Activated effector memory CD4-positive, alpha-beta T cell treated with Interleukin-2 at 50 U/mL for 16 hours (primary cell): ENCODE measurements around the gene NKAIN2.

ENCODE experiments used
- DNase-seq: peaks from one replicate; pipeline ENCODE4 v3.0.0-alpha.2; 2020

NKAIN2 gene

DNA sequence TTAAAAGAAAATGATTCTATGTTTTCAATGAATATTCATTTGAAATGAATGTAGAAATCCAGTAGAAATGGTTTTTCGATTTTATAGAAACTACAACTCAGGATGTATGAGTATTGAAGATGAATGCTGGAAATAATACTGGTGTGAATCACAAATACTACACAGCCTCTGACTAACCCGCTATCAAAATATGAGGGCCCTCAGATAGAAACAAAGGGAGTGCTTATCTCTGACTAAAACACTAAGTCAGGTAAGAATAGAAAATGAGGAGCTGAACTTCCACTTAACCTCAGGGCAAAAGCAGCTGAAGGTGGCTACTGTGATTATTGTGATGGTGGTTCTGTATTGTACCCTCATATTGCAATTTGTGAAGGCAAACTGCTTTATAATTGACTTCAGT, 937.7 kb downstream of the NKAIN2 start:
- DNase-seq, result no peak

DNA sequence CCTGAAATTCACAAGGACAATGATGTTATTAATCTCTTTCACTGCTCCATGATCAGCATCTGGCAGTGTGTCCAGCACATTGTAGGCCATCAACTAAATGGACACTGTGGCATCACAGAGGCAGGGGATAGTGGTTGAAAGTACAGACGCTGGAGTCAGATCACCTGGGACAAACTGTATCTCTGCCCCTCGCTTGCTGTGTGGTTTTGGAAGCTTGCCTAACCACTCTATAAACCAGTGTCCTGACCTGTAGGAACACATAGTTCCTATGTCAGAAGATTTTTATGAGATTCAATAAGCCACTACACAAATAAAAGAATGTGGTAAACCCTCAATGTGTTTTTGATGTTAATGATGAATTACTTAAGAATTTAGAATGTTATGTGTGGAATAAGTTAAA, 939.3 kb downstream of the NKAIN2 start:
- DNase-seq, result no peak

DNA sequence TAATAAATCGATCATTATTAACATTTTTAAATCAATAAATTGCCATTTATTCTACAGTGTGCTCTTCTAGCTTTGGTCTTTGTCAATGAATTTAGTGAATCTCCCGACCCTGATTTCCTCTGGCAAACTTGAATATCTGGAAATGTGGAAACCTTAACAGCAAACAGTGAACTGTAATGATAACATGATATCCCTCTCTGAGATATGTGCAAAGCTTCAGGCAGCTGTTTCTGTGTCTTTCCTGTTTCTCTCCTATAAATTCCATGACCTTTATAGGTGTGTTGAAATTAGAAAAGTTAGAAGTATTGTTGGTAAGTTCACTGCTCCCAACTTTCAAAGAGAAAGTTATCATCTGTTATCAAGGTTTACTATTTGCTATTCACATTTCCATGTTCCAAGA, 939.8 kb downstream of the NKAIN2 start:
- DNase-seq, result no peak

DNA sequence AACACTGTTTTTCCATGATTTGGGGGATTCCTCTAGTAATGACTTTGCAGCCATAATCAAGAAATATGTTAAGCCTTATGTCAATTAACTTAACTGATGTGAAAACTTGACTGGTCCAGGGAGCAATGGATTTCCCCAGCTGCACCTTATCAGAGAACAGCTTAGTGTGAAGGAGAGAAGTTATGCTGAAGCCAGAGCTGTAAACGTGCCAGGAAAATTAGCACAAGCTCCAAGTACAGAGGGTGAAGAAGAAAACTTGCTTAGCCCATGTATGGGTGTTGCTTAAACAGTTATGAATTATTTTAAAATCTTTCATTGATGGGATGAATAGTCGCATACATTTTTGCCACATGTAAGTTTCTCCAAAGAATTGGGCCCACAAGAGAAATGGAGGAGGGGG, 943.7 kb downstream of the NKAIN2 start:
- DNase-seq, result no peak

DNA sequence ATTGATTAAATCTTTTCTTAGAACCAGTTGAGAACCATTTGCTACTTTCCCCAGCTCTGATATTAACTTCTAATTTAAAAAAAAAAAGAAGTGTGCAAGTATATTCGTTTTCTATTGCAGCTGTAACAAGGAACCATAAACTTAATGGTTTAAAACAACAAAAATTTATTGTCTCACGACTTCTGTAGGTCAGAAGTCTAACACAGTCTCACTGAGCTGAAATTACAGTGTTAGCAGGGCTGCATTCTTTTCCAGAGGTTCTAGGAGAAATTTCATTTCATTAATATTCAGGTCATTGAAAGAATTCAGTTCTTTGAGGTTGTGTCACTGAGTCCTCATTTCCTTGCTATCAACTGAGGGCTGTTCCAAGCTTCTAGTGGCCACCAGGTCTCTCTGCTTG, 945.1 kb downstream of the NKAIN2 start:
- DNase-seq, result no peak

DNA sequence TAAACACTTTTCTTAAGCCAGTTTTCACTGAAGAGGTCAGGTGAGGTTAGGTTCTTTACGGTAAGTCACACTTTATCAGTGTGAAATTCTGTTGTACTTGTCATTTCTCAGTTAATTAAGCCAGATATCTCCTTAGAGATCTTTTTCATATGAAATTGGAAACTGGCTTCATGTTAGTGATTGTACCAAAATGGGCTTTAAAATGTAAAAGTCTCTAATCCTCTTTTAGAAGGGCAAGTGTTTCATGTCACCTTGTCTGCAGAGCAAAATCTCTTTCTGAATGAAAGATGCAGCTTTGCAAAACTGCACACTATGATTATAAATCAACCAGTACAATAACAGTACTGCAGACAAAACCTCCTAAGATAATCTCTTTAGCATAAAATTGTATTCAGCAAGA, 949.3 kb downstream of the NKAIN2 start:
- DNase-seq, result no peak

DNA sequence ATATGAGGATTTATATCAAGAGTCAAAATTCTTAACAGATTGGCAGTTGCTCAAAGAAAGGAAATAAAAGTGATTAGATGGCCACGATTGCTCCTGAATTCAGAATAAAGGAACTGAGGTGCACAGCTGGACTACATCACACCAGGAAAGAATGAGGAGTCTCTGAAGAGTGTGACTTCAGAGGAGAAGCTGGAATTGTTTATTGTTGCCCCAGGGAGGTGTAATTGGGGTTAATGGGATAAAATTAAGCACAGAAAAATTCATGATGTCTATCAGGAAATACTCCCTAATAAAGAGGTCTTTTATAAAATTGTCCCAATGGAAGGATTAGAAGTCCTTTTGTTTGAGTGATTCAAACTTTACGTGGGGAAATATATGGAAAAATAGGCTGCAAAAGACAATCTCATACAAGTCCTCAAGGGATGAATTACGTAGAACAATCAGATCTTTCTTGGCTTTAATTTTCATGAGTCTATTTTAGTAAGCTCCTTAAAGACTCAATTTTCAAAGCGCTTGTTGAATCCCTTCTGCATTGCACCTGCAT, 950.0 kb downstream of the NKAIN2 start:
- no peak for DNase-seq

DNA sequence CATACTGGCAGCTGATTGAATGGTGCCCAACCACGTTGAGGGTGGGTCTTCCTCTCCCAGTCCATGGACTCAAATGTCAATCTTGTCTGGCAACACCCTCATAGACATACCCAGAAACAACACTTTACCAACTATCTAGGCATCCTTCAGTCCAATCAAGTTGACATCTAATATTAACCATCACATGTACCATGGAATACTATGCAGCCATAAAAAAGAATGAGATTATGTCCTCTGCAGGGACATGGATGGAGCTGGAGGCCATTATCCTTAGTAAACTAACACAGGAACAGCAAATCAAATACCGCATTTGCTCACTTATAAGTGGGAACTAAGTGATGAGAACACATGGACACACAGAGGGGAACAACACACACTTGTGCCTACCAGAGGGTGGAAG, 951.7 kb downstream of the NKAIN2 start:
- DNase-seq, result no peak

DNA sequence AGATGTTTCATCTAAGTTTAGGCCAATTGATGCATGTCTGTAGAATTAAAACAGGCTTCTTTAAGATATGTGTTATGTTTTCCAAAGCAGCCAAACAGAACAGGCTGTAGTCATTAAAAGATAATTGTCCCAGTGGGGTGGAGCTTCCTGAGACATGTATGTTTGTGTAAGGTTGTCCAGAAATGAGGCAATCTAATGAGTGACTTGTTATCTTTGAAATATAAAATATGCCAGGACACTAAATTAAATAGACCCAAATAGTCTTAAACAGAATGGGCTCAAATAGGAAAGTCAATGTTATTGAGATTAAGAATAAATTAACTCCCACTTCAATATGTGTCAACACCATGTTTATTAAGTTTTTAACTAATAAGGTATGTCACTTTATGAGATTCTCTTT, 953.9 kb downstream of the NKAIN2 start:
- no peak for DNase-seq

DNA sequence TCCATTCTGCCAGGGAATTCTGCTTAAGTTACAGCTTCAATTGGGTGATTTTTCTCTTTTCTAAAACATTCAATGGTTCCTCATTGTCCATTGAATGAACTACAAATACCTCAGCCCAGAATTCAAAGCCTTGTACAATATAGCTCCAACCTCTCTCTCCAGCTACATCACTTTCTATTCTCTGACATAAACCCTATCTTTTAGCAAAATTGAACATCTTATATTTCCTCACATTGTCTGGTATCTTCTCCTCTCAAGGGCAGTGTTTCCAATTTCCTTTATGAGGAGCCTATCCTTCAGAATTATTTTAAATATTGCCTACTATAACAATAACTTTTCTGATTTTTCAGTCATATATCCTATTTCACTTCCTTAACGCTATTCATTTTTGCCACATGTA, 955.0 kb downstream of the NKAIN2 start:
- DNase-seq, result no peak

DNA sequence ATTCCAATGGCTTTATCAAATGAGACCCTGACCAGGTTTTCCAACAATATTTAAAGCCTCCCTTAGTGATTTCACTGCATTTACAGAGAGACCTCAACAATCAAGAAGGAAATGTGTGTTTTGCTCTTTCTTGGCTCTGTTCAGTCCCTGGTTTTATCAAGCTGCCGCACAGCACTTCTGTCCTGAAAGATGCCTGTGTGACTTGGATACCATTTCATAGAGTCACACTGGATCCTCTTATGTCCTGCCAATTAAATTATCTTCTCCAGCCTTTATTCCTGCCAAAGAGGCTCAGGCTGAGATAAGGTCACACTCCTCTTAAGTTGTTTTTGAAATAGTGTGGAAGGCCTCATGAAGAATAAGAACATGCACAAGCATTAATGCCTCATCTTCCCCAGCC, 961.6 kb downstream of the NKAIN2 start:
- no peak for DNase-seq

DNA sequence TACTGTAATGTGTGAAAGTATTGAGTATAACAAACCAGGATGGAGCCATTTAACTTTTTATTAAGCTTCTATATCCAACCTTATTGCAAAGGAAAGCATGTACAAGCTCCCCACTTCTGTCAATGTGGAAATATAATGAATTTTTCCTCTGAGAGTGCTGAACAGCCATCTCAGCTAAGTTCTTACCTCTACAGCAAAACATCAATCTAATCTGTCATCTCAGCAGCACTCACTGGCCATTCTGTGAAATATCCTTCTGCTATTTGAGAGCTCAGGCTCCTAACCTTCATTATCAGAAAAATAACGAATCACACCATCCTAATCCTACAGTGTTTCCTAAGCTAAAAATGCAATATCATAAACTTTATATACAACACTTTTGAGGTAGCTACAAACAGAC, 964.6 kb downstream of the NKAIN2 start:
- DNase-seq, result no peak

DNA sequence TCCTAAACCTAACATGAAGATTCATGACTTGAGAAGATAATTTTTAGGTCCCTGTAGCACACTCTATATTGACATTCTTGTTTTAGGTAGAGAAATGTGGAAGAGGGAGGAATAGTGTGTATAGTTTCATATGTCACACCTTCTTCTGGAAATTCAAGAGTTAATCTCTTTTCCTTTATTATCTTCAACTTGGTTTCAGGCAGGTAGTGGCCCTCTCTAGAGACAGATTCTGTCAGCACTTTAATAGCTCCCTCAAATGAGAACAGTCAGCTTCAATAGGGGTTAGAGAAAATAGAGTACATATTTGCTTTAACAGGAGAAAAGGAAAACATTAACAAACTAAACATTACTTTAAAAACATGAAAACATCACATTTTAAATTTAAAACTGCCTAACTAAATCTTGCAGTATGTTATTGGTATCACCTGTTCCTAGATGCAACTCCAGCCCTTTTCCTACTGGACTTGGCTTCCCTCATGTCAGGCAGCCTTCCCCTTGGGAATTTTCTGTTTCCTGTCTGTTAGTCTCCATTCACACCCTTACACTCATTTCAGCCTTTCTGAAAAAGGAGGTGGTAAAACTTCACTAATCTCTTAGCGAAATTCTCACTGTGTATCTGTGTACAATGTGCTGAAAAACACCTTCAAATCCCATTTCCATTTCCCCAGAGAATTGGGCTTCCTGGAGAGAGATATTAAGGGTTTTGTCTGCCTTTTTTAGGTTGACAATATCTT, 966.3 kb downstream of the NKAIN2 start:
- DNase-seq, result no peak

DNA sequence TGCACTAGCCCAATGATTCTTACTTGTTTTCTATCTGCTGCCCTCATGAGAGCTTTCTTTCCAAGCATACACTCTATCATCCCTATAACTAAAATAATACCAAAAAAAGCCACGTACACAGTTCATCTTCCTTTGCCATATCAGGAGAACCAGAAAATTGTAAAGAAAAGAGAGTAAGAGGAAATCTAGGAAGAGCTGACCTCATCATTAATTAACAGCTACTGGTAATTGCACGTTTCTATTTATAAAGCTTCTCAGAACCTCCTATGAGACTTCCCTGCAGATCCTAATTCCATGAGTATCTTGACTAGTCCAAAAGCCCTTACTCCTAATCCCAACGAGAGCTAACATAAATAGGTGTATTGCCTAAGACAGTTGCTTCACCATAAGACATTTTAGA, 967.1 kb downstream of the NKAIN2 start:
- DNase-seq, result no peak

DNA sequence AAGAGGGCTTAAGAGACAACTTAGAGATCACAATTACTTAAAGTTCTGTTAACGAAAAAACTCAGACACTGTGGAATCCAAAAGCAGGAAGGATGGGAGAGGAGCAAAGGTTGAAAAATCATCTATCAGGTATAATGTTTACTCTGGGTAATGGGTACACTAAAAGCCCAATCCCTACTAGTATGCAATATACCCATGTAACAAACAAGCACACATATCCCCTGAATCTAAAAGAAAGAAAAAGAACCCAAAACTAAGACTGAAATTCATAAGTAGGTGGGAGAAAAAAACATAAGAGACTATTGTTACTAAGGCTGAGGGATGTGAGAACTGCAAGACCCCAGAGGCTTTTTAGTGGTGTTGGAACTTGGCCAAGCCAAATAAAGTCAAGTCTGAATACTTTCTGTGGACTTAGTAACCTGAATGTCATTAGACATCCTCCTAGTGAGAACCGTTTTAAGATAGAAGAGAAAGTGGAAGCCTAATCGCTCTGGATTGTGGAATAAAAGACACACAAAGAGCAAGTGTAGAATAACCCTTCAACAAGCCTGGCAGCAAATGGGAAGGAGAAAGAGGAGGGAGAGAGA, 969.2 kb downstream of the NKAIN2 start:
- no peak for DNase-seq

DNA sequence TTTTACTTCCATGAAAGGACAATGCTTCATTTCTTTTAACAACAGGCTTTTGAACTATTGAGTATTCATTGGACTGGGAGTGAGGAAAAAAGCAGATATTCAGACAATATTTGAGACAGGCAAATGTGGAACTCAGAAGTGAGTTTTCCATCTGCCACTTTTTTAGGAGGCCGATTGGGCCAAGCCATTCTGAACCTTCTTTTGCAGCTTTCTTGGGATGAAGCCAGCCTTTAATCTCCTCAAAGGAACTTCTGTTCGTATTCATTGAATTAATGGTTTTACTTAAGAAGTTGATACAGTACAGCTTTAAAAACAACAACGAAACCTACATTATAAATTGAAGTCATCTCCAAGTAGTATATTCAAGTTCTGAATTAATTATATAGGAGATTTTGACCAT, 971.5 kb downstream of the NKAIN2 start:
- no peak for DNase-seq

DNA sequence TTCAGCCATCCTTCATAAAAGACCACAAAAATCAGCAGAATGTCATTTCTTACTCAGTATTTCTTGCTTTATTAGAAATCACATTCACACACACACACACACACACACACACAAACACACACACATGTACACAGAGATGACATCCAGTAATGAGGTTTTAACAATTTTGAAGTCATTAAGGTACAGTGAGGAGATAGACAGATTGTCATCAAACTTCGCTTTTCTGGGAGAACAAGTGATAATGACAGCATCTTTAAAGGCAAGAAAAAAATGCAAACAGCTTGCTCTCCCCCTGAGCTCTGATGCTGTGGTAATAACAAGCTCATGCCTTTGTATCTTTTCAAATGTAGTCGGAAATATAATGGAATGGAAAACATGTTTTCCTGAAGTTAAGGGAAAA, 974.2 kb downstream of the NKAIN2 start:
- DNase-seq, result no peak

DNA sequence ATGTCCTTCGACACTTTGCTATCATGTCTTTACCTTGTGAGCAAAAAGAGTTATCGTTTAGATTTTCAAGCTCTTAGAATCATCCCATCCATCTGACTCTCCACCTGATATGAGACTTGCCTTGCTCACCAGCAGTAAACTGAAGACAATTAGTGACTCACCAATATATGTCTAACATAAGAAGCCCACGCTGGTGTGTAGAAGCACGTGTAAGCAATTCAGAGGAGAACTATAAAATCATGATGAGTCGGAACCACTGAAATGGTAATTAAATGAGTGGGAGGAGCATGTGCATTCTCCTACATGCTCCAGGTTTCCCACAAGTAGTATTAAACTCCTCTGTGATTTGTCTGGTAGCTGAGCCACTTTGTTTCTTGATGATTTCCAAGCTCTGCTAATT, 977.0 kb downstream of the NKAIN2 start:
- DNase-seq, result no peak

DNA sequence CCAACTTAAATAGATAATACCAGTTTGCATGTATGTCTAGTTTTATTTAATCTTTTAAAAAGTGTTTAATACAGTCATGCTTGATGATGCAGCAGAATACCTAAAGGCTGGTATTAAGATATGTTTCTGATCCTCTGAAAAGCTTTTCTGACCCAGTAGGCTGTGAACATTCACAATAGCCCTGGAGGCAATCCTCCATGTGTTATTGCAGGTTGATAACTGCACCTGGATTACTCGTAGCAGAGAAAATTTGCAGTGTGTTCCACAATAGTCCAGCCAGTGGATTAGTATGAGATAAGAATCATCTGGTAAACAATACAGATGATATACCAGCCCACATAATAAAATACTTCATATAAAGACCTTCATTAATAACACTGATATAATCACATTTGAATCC, 979.7 kb downstream of the NKAIN2 start:
- no peak for DNase-seq

DNA sequence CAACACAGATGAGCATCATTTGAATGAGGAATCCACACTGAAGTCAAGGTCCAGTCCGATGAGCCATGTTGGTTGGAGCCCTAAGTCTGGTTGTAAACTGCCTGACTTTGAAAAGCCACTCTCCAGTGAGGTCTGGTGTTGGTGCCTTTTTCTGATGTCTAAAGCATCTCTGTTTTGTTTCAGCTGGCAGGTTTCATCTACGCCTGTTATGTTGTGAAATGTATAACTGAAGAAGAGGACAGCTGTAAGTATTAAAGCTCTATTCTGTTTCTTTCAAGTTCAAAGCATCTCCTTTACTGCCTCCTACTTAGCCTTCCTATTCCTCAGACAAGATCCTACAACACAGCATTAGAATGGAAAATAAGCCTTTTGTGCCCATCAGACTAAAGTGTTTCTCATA, 987.5 kb downstream of the NKAIN2 start:
- DNase-seq, result no peak

DNA sequence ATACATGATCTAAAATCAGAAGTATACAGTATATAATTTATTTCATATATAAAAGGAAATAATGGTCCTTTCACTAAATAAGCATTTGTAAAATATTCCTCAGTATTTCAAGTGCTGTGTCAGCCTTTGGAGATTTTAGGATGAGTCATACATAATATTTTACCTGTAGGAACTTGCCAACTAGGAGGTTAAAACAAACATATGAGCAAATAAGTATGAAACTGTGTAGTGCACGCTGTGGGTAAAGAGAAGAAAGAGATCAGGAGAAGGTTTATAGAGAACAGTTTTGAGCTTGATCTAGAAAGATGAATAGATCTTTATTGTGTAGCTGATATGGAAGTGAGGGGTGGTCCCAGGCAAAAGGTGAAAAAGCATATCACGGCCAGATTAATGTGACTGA, 988.7 kb downstream of the NKAIN2 start:
- no peak for DNase-seq

DNA sequence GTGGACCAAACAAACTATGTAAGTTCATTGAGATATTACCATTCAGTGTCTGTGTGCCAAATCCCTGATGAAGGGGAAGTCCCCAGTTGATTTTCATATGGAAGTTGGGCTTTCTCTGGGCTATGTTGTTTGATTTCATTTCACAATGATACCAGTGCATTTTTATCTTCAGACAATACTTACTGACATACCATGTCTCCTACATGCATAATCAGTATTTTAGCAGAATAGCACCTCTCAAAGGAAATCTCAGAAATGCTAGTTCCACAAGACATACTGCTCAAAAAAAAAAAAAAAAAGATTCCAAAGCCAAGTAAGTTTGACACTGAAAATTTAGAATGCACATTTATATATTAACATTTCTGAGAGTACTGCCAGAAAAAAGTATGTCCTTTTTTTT, 989.7 kb downstream of the NKAIN2 start:
- no peak for DNase-seq

DNA sequence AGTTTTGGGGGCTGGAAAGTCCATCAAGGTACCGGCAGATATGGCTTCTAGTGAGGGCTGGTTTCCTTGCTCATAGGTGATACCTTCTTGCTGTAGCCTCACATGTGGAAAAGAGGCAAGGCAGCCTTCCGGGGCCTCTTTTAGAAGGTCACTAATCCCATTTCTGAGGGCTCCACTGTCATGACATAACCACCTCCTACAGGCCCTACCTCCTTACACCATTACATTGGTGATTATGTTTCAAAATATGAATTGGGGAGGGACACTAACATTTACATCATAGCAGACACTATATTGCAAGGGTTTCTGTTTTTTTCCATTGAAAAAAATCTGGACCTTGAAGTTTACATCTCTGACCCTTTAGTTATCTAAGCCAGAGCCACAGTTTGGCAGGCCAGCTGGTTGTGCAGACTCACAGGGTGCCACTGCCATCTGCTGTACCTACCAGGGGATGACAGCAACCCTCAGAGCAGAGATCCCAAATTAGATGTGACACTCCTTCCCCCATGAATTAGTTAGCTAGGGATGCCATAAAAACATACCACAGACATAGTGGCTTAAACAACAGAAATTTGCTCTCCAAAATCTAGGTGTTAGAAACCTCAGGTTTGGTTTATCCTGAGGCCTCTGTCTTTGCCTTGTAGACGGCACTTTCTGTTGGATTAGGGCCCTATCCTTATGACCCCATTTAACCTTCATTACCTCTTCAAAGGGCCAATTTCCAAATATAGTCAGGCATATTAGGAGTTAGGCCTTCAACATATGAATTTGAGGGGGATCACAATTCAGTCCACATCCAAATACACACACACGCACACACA, 992.2 kb downstream of the NKAIN2 start:
- DNase-seq, result no peak

DNA sequence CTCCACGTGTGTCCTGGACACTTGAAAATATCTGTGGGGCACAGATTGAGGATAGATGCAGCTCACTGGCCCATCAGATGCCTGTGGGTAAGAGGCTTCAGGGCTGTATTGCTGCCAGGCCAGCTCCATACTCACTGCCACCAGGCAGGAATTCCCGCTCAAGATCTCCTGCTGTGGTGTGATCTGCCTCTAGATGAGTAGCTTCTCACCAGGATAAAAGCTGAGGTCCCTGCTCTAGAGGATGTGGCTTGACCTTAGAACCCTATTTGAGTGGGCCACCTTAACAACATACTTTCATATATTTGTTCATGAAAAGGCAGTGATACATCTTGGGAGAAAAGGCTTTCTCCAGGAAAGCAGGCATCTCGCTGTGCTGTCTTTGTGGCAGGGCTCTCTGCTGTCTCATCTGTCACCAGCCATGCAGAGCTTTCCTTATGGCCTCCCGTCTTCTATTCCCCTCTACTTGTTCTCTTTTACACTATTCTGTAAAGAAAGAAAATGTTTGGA, 992.9 kb downstream of the NKAIN2 start:
- no peak for DNase-seq
